Measurements from ENCODE around the gene NAGPA. TPM values are rescaled to one million over a fixed set of nuclear protein-coding genes. Genes with fewer than 3 reads are reported as not detected.

NAGPA gene
- total and polyA plus RNA-seq, 2 of the 13 experiments (the other 11 are each of a cell fraction or from before 2014, with no cell fraction given) = 27.1 to 60.3 TPM

DNA sequence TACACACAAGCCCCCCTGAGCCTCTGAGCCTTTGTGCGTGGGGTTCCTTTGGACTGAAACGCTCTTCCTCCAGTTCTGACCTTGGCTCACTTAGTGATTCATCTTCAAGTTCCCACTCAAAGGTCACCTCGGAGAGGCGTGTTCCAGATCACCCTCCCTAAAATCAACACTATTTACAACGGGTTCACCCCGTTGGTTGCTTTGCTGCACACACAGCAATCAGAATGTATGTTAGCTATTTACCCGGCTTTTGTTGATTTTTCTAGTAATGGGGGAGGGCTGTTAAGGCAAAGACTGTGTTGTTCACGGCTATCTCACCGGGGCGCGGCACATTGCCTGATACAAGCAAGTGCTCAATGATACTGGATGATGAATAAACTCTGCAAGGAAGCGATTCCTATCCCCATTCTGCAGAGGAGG, 977 bp downstream of the NAGPA start (continued):
- TF ChIP-seq, protein P1, sequence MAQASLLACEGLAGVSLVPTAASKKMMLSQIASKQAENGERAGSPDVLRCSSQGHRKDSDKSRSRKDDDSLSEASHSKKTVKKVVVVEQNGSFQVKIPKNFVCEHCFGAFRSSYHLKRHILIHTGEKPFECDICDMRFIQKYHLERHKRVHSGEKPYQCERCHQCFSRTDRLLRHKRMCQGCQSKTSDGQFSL (CRISPR knock-in tag; IDR thresholded peaks at IDR 0.05) = no peak; the same call in 1 of the 2 replicates
- TF ChIP-seq ZNF136 (CRISPR knock-in tag; IDR thresholded peaks at IDR 0.05; ENCODE audit: low read depth) (no peak), GABPA (IDR thresholded peaks at IDR 0.05; ENCODE audit: low read depth, low read length) (no peak), GABPA (CRISPR knock-in tag; IDR thresholded peaks at IDR 0.05; ENCODE audit: low read depth) (no peak), ZC3H13 (CRISPR knock-in tag; IDR thresholded peaks at IDR 0.05) (no peak), SCMH1 (CRISPR knock-in tag; IDR thresholded peaks at IDR 0.05; ENCODE audit: borderline replicate concordance) (no peak), RAD21 (CRISPR knock-in tag; IDR thresholded peaks at IDR 0.05) (peak; percentile 8; the same call in 1 of the 2 replicates), CAMTA2 (CRISPR knock-in tag; IDR thresholded peaks at IDR 0.05; ENCODE audit: borderline replicate concordance) (no peak), ISL2 (CRISPR knock-in tag; IDR thresholded peaks at IDR 0.05) (no peak), SOX13 (IDR thresholded peaks at IDR 0.05) (no peak), SOX13 (CRISPR knock-in tag; conservative IDR thresholded peaks at IDR 0.05 in 1 of 2, IDR thresholded peaks at IDR 0.05 in 1 of 2) (peak in 1 of 2 experiments; percentile 53; a peak in 2 of 4 replicates), ZNF335 (CRISPR knock-in tag; IDR thresholded peaks at IDR 0.05) (no peak), BCL6 (CRISPR knock-in tag; IDR thresholded peaks at IDR 0.05) (0 out of 2 replicates have a peak, but pooled peaks have one; percentile 23), YY1 (IDR thresholded peaks at IDR 0.05; ENCODE audit: insufficient read depth, insufficient replicate concordance, low read depth, low read length) (no peak), ZNF547 (CRISPR knock-in tag; IDR thresholded peaks at IDR 0.05) (0 out of 2 replicates have a peak, but pooled peaks have one; percentile 6), TGIF2 (CRISPR knock-in tag; IDR thresholded peaks at IDR 0.05) (peak; percentile 48), PLRG1 (conservative IDR thresholded peaks at IDR 0.05) (no peak), MATR3 (CRISPR knock-in tag; IDR thresholded peaks at IDR 0.05) (no peak)
- TF ChIP-seq, protein P2, sequence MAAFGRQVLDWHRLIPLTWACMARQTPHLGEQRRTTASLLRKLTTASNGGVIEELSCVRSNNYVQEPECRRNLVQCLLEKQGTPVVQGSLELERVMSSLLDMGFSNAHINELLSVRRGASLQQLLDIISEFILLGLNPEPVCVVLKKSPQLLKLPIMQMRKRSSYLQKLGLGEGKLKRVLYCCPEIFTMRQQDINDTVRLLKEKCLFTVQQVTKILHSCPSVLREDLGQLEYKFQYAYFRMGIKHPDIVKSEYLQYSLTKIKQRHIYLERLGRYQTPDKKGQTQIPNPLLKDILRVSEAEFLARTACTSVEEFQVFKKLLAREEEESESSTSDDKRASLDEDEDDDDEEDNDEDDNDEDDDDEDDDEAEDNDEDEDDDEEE (CRISPR knock-in tag; IDR thresholded peaks at IDR 0.05) = no peak
- TF ChIP-seq, protein P3, sequence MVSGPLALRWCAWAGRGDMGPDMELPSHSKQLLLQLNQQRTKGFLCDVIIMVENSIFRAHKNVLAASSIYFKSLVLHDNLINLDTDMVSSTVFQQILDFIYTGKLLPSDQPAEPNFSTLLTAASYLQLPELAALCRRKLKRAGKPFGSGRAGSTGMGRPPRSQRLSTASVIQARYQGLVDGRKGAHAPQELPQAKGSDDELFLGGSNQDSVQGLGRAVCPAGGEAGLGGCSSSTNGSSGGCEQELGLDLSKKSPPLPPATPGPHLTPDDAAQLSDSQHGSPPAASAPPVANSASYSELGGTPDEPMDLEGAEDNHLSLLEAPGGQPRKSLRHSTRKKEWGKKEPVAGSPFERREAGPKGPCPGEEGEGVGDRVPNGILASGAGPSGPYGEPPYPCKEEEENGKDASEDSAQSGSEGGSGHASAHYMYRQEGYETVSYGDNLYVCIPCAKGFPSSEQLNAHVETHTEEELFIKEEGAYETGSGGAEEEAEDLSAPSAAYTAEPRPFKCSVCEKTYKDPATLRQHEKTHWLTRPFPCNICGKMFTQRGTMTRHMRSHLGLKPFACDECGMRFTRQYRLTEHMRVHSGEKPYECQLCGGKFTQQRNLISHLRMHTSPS (CRISPR knock-in tag; IDR thresholded peaks at IDR 0.05; ENCODE audit: low read depth) = no peak
- TF ChIP-seq, protein P4, sequence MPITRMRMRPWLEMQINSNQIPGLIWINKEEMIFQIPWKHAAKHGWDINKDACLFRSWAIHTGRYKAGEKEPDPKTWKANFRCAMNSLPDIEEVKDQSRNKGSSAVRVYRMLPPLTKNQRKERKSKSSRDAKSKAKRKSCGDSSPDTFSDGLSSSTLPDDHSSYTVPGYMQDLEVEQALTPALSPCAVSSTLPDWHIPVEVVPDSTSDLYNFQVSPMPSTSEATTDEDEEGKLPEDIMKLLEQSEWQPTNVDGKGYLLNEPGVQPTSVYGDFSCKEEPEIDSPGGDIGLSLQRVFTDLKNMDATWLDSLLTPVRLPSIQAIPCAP (CRISPR knock-in tag; IDR thresholded peaks at IDR 0.05; ENCODE audit: low read depth) = no peak
- TF ChIP-seq, protein P5, sequence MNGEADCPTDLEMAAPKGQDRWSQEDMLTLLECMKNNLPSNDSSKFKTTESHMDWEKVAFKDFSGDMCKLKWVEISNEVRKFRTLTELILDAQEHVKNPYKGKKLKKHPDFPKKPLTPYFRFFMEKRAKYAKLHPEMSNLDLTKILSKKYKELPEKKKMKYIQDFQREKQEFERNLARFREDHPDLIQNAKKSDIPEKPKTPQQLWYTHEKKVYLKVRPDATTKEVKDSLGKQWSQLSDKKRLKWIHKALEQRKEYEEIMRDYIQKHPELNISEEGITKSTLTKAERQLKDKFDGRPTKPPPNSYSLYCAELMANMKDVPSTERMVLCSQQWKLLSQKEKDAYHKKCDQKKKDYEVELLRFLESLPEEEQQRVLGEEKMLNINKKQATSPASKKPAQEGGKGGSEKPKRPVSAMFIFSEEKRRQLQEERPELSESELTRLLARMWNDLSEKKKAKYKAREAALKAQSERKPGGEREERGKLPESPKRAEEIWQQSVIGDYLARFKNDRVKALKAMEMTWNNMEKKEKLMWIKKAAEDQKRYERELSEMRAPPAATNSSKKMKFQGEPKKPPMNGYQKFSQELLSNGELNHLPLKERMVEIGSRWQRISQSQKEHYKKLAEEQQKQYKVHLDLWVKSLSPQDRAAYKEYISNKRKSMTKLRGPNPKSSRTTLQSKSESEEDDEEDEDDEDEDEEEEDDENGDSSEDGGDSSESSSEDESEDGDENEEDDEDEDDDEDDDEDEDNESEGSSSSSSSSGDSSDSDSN (CRISPR knock-in tag; IDR thresholded peaks at IDR 0.05) = no peak
- TF ChIP-seq, protein P6, sequence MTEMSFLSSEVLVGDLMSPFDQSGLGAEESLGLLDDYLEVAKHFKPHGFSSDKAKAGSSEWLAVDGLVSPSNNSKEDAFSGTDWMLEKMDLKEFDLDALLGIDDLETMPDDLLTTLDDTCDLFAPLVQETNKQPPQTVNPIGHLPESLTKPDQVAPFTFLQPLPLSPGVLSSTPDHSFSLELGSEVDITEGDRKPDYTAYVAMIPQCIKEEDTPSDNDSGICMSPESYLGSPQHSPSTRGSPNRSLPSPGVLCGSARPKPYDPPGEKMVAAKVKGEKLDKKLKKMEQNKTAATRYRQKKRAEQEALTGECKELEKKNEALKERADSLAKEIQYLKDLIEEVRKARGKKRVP (CRISPR knock-in tag; IDR thresholded peaks at IDR 0.05) = no peak

Measured in HepG2 (cell line).